WTC11 (cell line): ENCODE measurements around the gene MRPS5. TPM values are rescaled to one million over a fixed set of nuclear protein-coding genes. Genes with fewer than 3 reads are reported as not detected.
A peak's percentile ranks its signal among the peaks of the same experiment; 100 is the strongest.

Experiments used
- ATAC-seq: fragments of 200-7000 bp; cut with Tn5 transposase; 2 replicates; pipeline ENCODE4 v1.10.0; 2021; ENCODE audit warnings: mild to moderate bottlenecking, moderate library complexity
- CTCF ChIA-PET: fragments of 300-600 bp; sonication (Branson Sonifier 250); formaldehyde crosslinking; loops from one replicate; lab custom pipeline; 2021; ENCODE audit warnings: antibody characterized with exemption; lab: Charles Lee
- POLR2A ChIA-PET: fragments of 350-600 bp; sonication (Branson Sonifier 250); formaldehyde crosslinking; loops from one replicate; lab custom pipeline; 2021; ENCODE audit warnings: antibody characterized with exemption; lab: Charles Lee
- DNase-seq: peaks from one replicate; pipeline ENCODE4 v3.0.0; 2021; ENCODE audit warnings: low spot score
- H3K27ac Mint-ChIP-seq: 2 replicates; pipeline ENCODE4 v1.8.0; 2021; ENCODE audit warnings: mixed read lengths
- H3K27me3 Mint-ChIP-seq: 2 replicates; pipeline ENCODE4 v1.8.0; 2021; ENCODE audit warnings: low read depth, mild to moderate bottlenecking, moderate library complexity, mixed read lengths
- H3K36me3 Mint-ChIP-seq: 2 replicates; pipeline ENCODE4 v1.8.0; 2021; ENCODE audit warnings: mixed read lengths
- H3K4me1 Mint-ChIP-seq: 2 replicates; pipeline ENCODE4 v1.8.0; 2022; ENCODE audit warnings: mixed read lengths
- H3K4me3 Mint-ChIP-seq: 2 replicates; pipeline ENCODE4 v1.8.0; 2021; ENCODE audit warnings: mild to moderate bottlenecking, moderate library complexity, mixed read lengths
- H3K9me3 Mint-ChIP-seq: 2 replicates; pipeline ENCODE4 v1.8.0; 2021; ENCODE audit warnings: mixed read lengths
- AR ChIP-seq: fragments of 250-450 bp; sonication (Bioruptor Pico); IDR thresholded peaks from 2 replicates; pipeline ENCODE4 v1.9.0; 2021; ENCODE audit warnings: mild to moderate bottlenecking
- CREB1 ChIP-seq: sonication (generic); formaldehyde crosslinking; IDR thresholded peaks from 2 replicates; pipeline ENCODE4 v1.8.0; 2023; ENCODE audit warnings: mild to moderate bottlenecking, missing genetic modification reagents
- ELF4 ChIP-seq: sonication (generic); formaldehyde crosslinking; IDR thresholded peaks from 2 replicates; pipeline ENCODE4 v1.8.1; 2022; ENCODE audit warnings: low read depth, mild to moderate bottlenecking, moderate library complexity, missing genetic modification reagents
- FOXP1 ChIP-seq: sonication (generic); formaldehyde crosslinking; IDR thresholded peaks from 2 replicates; pipeline ENCODE4 v1.8.0; 2022; ENCODE audit warnings: missing genetic modification reagents, mild to moderate bottlenecking, moderate library complexity, borderline replicate concordance
- IRF1 ChIP-seq: sonication (generic); formaldehyde crosslinking; IDR thresholded peaks from 2 replicates; pipeline ENCODE4 v1.8.0; 2023; ENCODE audit warnings: missing genetic modification reagents
- MYBL2 ChIP-seq: sonication (generic); formaldehyde crosslinking; IDR thresholded peaks from 2 replicates; pipeline ENCODE4 v1.8.1; 2023; ENCODE audit warnings: mild to moderate bottlenecking, moderate library complexity, missing genetic modification reagents
- NFATC4 ChIP-seq: fragments of 250-450 bp; sonication (Bioruptor Pico); IDR thresholded peaks from 2 replicates; pipeline ENCODE4 v1.9.0; 2021; ENCODE audit warnings: mild to moderate bottlenecking
- NFYB ChIP-seq: sonication (generic); formaldehyde crosslinking; conservative IDR thresholded peaks from 2 replicates; pipeline ENCODE4 v1.8.0; 2022; ENCODE audit warnings: low read depth, missing genetic modification reagents
- PRDM15 ChIP-seq: sonication (generic); formaldehyde crosslinking; IDR thresholded peaks from 2 replicates; pipeline ENCODE4 v1.8.0; 2022; ENCODE audit warnings: missing genetic modification reagents
- SMAD3 ChIP-seq: sonication (generic); formaldehyde crosslinking; IDR thresholded peaks from 2 replicates; pipeline ENCODE4 v1.8.0; 2022; ENCODE audit warnings: missing genetic modification reagents, mild to moderate bottlenecking, borderline replicate concordance
- TP53 ChIP-seq: sonication (generic); formaldehyde crosslinking; IDR thresholded peaks from 2 replicates; pipeline ENCODE4 v1.8.1; 2023; ENCODE audit warnings: mild to moderate bottlenecking, missing genetic modification reagents
- USF2 ChIP-seq: sonication (generic); formaldehyde crosslinking; IDR thresholded peaks from 2 replicates; pipeline ENCODE4 v1.8.1; 2023; ENCODE audit warnings: mild to moderate bottlenecking, missing genetic modification reagents, moderate library complexity
- ZBTB43 ChIP-seq: sonication (generic); formaldehyde crosslinking; IDR thresholded peaks from 2 replicates; pipeline ENCODE4 v1.8.1; 2023; ENCODE audit warnings: mild to moderate bottlenecking, missing genetic modification reagents
- ZNF317 ChIP-seq: sonication (generic); formaldehyde crosslinking; IDR thresholded peaks from 2 replicates; pipeline ENCODE4 v1.8.1; 2023; ENCODE audit warnings: low read depth, mild to moderate bottlenecking, moderate library complexity, missing genetic modification reagents, borderline replicate concordance
- ZNF671 ChIP-seq: fragments of 250-450 bp; sonication (Bioruptor Pico); IDR thresholded peaks from 2 replicates; pipeline ENCODE4 v1.8.0; 2021; ENCODE audit warnings: mild to moderate bottlenecking
- total RNA-seq: library from RNA; stranded (reverse); gene quantifications from 3 replicates; pipeline ENCODE4 v1.2.3, GENCODE V29; 2021
- TF ChIP-seq, protein P1 (sequence below): sonication (generic); formaldehyde crosslinking; conservative IDR thresholded peaks from 2 replicates; pipeline ENCODE4 v1.8.1; 2023; ENCODE audit warnings: mild to moderate bottlenecking, low read depth, missing genetic modification reagents, moderate library complexity
- TF ChIP-seq, protein P2 (sequence below): fragments of 250-450 bp; sonication (Bioruptor Pico); IDR thresholded peaks from 2 replicates; pipeline ENCODE4 v1.9.0; 2021; ENCODE audit warnings: moderate library complexity, mild to moderate bottlenecking, inconsistent platforms, borderline replicate concordance
- TF ChIP-seq, protein P3 (sequence below): sonication (generic); formaldehyde crosslinking; IDR thresholded peaks from 2 replicates; pipeline ENCODE4 v1.8.0; 2022; ENCODE audit warnings: mild to moderate bottlenecking, missing genetic modification reagents

MRPS5 gene
- total RNA-seq, 1 experiment from 2014 or later, result 70.3 TPM

DNA sequence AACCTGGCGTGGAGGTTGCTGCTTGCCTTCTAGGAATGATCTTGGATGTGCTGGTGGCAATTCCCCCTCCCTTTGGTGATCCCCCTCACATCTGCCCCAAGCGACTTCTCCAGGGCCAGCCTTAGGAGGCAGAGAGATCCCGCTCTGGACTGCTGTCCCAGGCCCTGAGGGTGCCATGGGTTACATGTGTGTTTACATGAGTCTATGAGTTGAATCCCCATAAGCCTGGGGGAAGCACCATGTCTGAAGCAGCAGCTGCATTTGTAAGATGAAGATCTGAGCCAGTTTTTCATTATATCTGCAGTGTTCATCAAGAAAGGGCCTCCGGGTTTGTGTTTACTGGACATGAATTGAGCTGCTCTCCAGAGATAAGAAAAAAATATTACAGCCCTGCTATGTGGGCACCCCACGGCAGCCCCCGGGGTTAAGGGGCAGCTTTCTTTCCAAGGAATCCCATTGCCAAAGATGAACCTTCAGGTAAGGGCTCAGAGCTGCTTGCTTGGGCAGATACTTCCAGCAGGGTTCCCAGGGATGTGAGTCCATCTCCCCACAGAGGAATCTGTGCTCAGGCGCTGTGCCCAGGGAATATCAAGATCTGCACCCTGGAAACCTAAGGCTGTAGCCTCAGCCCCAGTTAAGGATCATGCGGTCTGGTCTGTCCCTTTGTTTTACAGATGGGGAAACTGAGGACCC, 46.0 kb downstream of the MRPS5 start:
- ChIA-PET POLR2A (interaction anchor here (1.6 kb wide), 1 partner anchor 12 kb away, joined by 4 read pairs; no protein-coding TSS in a partner anchor), CTCF (interaction anchor here (0.6 to 5.2 kb wide), 11 partner anchors 11 to 314 kb away, joined by 3 to 66 read pairs (median 4); no protein-coding TSS in a partner anchor)
- TF ChIP-seq ZNF671 (CRISPR knock-in tag) (no peak), NFATC4 (no peak), FOXP1 (CRISPR knock-in tag) (no peak), CREB1 (CRISPR knock-in tag) (no peak), SMAD3 (CRISPR knock-in tag) (no peak), USF2 (CRISPR knock-in tag) (no peak), PRDM15 (no peak), IRF1 (no peak), TP53 (no peak), ZNF317 (no peak), ELF4 (CRISPR knock-in tag) (no peak), NFYB (no peak), AR (CRISPR knock-in tag) (no peak), MYBL2 (CRISPR knock-in tag) (no peak), ZBTB43 (CRISPR knock-in tag) (no peak)
- TF ChIP-seq, protein P1, sequence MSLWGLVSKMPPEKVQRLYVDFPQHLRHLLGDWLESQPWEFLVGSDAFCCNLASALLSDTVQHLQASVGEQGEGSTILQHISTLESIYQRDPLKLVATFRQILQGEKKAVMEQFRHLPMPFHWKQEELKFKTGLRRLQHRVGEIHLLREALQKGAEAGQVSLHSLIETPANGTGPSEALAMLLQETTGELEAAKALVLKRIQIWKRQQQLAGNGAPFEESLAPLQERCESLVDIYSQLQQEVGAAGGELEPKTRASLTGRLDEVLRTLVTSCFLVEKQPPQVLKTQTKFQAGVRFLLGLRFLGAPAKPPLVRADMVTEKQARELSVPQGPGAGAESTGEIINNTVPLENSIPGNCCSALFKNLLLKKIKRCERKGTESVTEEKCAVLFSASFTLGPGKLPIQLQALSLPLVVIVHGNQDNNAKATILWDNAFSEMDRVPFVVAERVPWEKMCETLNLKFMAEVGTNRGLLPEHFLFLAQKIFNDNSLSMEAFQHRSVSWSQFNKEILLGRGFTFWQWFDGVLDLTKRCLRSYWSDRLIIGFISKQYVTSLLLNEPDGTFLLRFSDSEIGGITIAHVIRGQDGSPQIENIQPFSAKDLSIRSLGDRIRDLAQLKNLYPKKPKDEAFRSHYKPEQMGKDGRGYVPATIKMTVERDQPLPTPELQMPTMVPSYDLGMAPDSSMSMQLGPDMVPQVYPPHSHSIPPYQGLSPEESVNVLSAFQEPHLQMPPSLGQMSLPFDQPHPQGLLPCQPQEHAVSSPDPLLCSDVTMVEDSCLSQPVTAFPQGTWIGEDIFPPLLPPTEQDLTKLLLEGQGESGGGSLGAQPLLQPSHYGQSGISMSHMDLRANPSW (CRISPR knock-in tag), result no peak
- TF ChIP-seq, protein P2, sequence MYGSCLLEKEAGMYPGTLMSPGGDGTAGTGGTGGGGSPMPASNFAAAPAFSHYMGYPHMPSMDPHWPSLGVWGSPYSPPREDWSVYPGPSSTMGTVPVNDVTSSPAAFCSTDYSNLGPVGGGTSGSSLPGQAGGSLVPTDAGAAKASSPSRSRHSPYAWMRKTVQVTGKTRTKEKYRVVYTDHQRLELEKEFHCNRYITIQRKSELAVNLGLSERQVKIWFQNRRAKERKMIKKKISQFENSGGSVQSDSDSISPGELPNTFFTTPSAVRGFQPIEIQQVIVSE, result no peak
- TF ChIP-seq, protein P3, sequence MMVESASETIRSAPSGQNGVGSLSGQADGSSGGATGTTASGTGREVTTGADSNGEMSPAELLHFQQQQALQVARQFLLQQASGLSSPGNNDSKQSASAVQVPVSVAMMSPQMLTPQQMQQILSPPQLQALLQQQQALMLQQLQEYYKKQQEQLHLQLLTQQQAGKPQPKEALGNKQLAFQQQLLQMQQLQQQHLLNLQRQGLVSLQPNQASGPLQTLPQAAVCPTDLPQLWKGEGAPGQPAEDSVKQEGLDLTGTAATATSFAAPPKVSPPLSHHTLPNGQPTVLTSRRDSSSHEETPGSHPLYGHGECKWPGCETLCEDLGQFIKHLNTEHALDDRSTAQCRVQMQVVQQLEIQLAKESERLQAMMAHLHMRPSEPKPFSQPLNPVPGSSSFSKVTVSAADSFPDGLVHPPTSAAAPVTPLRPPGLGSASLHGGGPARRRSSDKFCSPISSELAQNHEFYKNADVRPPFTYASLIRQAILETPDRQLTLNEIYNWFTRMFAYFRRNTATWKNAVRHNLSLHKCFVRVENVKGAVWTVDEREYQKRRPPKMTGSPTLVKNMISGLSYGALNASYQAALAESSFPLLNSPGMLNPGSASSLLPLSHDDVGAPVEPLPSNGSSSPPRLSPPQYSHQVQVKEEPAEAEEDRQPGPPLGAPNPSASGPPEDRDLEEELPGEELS (CRISPR knock-in tag), result no peak
- no peak for DNase-seq
- ATAC-seq, result no peak
- Mint-ChIP-seq H3K4me3 (peak overlapping the region; percentile 65; the same call in 1 of the 2 replicates), H3K4me1 (peaks cover 24% of the 10 kb centered on the region), H3K27ac (no peak overlapping the region), H3K9me3 (peaks cover 3% of the 10 kb centered on the region; the same call in 1 of the 2 replicates), H3K27me3 (peaks cover 6% of the 10 kb centered on the region), H3K36me3 (no peaks in the 10 kb centered on the region)
